GM12878 (cell line): ENCODE results near the gene CAMK2D. TPM values are rescaled to one million over a fixed set of nuclear protein-coding genes. Genes with fewer than 3 reads are reported as not detected.

ENCODE experiments used
- ATF3 ChIP-seq: IDR thresholded peaks from 2 replicates; pipeline ENCODE4 v1.6.1; 2011; ENCODE audit warnings: low read depth, mild to moderate bottlenecking, low read length, moderate library complexity, borderline replicate concordance; ENCODE audit errors: extremely low read depth
- BACH1 ChIP-seq: fragments of 450-650 bp; IDR thresholded peaks from 2 replicates; pipeline ENCODE4 v1.6.1; 2017; ENCODE audit warnings: mild to moderate bottlenecking, borderline replicate concordance
- BCL3 ChIP-seq: IDR thresholded peaks from 2 replicates; pipeline ENCODE4 v1.6.1; 2011; ENCODE audit warnings: borderline replicate concordance, low read depth, mild to moderate bottlenecking, moderate library complexity, low read length; ENCODE audit not compliant: insufficient read depth, poor library complexity, severe bottlenecking
- CBX5 ChIP-seq: sonication (generic); IDR thresholded peaks from 2 replicates; pipeline ENCODE4 v1.6.1; 2016; ENCODE audit warnings: low read depth, moderate library complexity, mild to moderate bottlenecking, inconsistent platforms
- CREM ChIP-seq: IDR thresholded peaks from 2 replicates; pipeline ENCODE4 v1.6.1; 2014; ENCODE audit warnings: antibody characterized with exemption, low read depth
- DPF2 ChIP-seq: fragments of 450-650 bp; IDR thresholded peaks from 2 replicates; pipeline ENCODE4 v1.6.1; 2017; ENCODE audit warnings: mild to moderate bottlenecking
- E2F4 ChIP-seq: IDR thresholded peaks from 2 replicates; pipeline ENCODE4 v1.6.1; 2012; ENCODE audit warnings: low read depth, low read length, improper control_type of control experiment
- EED ChIP-seq: sonication (generic); IDR thresholded peaks from 2 replicates; pipeline ENCODE4 v1.6.1; 2016; ENCODE audit warnings: antibody characterized with exemption, low read depth
- ETV6 ChIP-seq, 2 experiments: fragments of 450-650 bp in 1 of 2; IDR thresholded peaks in 1 of 2; conservative IDR thresholded peaks in 1 of 2; 2 replicates each; pipeline ENCODE4 v1.6.1; 2014; ENCODE audit warnings: antibody characterized with exemption in 1 of 2, borderline replicate concordance in 1 of 2, low read depth in 1 of 2, mild to moderate bottlenecking in 1 of 2, moderate library complexity in 1 of 2
- GABPA ChIP-seq: IDR thresholded peaks from 2 replicates; pipeline ENCODE4 v1.6.1; 2014; ENCODE audit warnings: antibody characterized with exemption, low read depth, mild to moderate bottlenecking, inconsistent platforms
- MEF2B ChIP-seq: fragments of 450-650 bp; IDR thresholded peaks from 2 replicates; pipeline ENCODE4 v1.6.1; 2018; ENCODE audit warnings: mild to moderate bottlenecking, moderate library complexity; ENCODE audit not compliant: partially characterized antibody, poor library complexity, severe bottlenecking
- MXI1 ChIP-seq: fragments of 150-350 bp; IDR thresholded peaks from 2 replicates; pipeline ENCODE4 v1.6.1; 2011; ENCODE audit warnings: low read depth, mild to moderate bottlenecking, inconsistent platforms, low read length, improper control_type of control experiment
- NFYB ChIP-seq: IDR thresholded peaks from 2 replicates; pipeline ENCODE4 v1.6.1; 2011; ENCODE audit warnings: low read depth, mild to moderate bottlenecking, low read length, improper control_type of control experiment, moderate library complexity; ENCODE audit not compliant: insufficient read depth
- PAX8 ChIP-seq: fragments of 450-650 bp; IDR thresholded peaks from 2 replicates; pipeline ENCODE4 v1.6.1; 2017; ENCODE audit warnings: mild to moderate bottlenecking, moderate library complexity
- POU2F2 ChIP-seq: IDR thresholded peaks from 3 replicates; pipeline ENCODE4 v1.6.1; 2011; ENCODE audit warnings: low read depth, mild to moderate bottlenecking, low read length, borderline replicate concordance
- SIN3A ChIP-seq: IDR thresholded peaks from 2 replicates; pipeline ENCODE4 v1.6.1; 2012; ENCODE audit warnings: low read depth, low read length, improper control_type of control experiment
- ZNF24 ChIP-seq: fragments of 450-650 bp; IDR thresholded peaks from 2 replicates; pipeline ENCODE4 v1.6.1; 2017; ENCODE audit warnings: antibody characterized with exemption, mild to moderate bottlenecking
- polyA plus RNA-seq, 11 experiments: library from polyadenylated mRNA; depleted of rRNA in 4 of 11; unstranded in 6 of 11; stranded (reverse) in 5 of 11; fragments of >200 nt; fragmentation: Nextera tagmentation in 4 of 11; fragmentation: Illumina TruSeq in 1 of 11; extraction: Ambion mirVana in 4 of 11; extraction: Trizol in 1 of 11; gene quantifications; 1 replicate in 1 of 11; 2 replicates in 10 of 11; pipeline versions ENCODE4 v1.2.1 to v1.2.3, GENCODE V29; 2011 to 2016; ENCODE audit warnings: inconsistent platforms in 2 of 11, missing spikeins in 2 of 11, low read depth in 1 of 11
- total RNA-seq, 4 experiments: library from RNA; depleted of rRNA in 3 of 4; stranded (reverse); fragments of >200 nt in 3 of 4; fragmentation: Illumina TruSeq in 1 of 4; extraction: Trizol in 1 of 4; gene quantifications; 2 replicates each; pipeline versions ENCODE4 v1.2.1 to v1.2.3, GENCODE V29; 2013 to 2021

The CAMK2D gene
- total and polyA plus RNA-seq, 10 of the 15 experiments (the other 5 are each of a cell fraction or from before 2014, with no cell fraction given) = 6.9 to 88.5 (median 12.9) TPM

GRCh38 chr4:113756005-113756410, 5.5 kb downstream of the CAMK2D start (continued):
- peak; percentile 14; the same call in 1 of the 2 replicates for TF ChIP-seq ZNF24
- TF ChIP-seq BACH1 = peak; percentile 95; the same call in 1 of the 2 replicates
- TF ChIP-seq SIN3A = peak; percentile 64; the same call in 1 of the 2 replicates
- TF ChIP-seq CREM = peak; percentile 63; the same call in 1 of the 2 replicates
- TF ChIP-seq ETV6 (conservative IDR thresholded peaks at IDR 0.05 in 1 of 2, IDR thresholded peaks at IDR 0.05 in 1 of 2; ENCODE audit: borderline replicate concordance in 1 of 2, low read depth in 1 of 2) = peak in 1 of 2 experiments; percentile 67; a peak in 1 of 4 replicates
- peak; percentile 62; the same call in 1 of the 3 replicates for TF ChIP-seq POU2F2
- TF ChIP-seq CBX5 = peak; percentile 67; the same call in 1 of the 2 replicates
- TF ChIP-seq EED = peak; percentile 79
- TF ChIP-seq E2F4 = no peak
- no peak for TF ChIP-seq NFYB
- TF ChIP-seq PAX8 = 0 out of 2 replicates have a peak, but pooled peaks have one; percentile 20
- peak; percentile 83; the same call in 1 of the 2 replicates for TF ChIP-seq MXI1
- 0 out of 2 replicates have a peak, but pooled peaks have one; percentile 18 for TF ChIP-seq GABPA
- peak; percentile 96 for TF ChIP-seq DPF2
- peak; percentile 23 for TF ChIP-seq BCL3
- TF ChIP-seq ATF3 = no peak
- TF ChIP-seq MEF2B = peak; percentile 61
